Neuronal stem cell (in vitro differentiated cells): ENCODE measurements around the gene PSG7.
"Not testable (repeated sequence)": the region's sequence is repeated elsewhere in the genome, so short reads cannot be mapped to it uniquely, and the experiment has no call there.

Source experiments
- DNase-seq: peaks from one replicate; pipeline ENCODE4 v3.0.0-alpha.2; 2013; ENCODE audit warnings: low spot score
- H2AFZ ChIP-seq: one replicate; pipeline ENCODE4 v1.6.1; 2013; ENCODE audit warnings: mild to moderate bottlenecking, low read length, inconsistent platforms
- H2AK5ac ChIP-seq: 2 replicates; pipeline ENCODE4 v1.6.1; 2013; ENCODE audit warnings: low read depth, mild to moderate bottlenecking, inconsistent platforms, low read length, moderate library complexity, mixed read lengths
- H2BK120ac ChIP-seq: 2 replicates; pipeline ENCODE4 v1.6.1; 2013; ENCODE audit warnings: low read depth, mild to moderate bottlenecking, inconsistent platforms, low read length, moderate library complexity, mixed read lengths
- H2BK12ac ChIP-seq: one replicate; pipeline ENCODE4 v1.6.1; 2013; ENCODE audit warnings: low read length, inconsistent platforms
- H2BK15ac ChIP-seq: 2 replicates; pipeline ENCODE4 v1.6.1; 2013; ENCODE audit warnings: mild to moderate bottlenecking, low read length, inconsistent platforms, mixed read lengths
- H2BK5ac ChIP-seq: one replicate; pipeline ENCODE4 v1.6.1; 2013; ENCODE audit warnings: inconsistent platforms, mild to moderate bottlenecking, low read length, moderate library complexity
- H3K14ac ChIP-seq: one replicate; pipeline ENCODE4 v1.6.1; 2013; ENCODE audit warnings: low read length, inconsistent platforms
- H3K18ac ChIP-seq: 2 replicates; pipeline ENCODE4 v1.6.1; 2013; ENCODE audit warnings: low read length, inconsistent platforms
- H3K23ac ChIP-seq: 2 replicates; pipeline ENCODE4 v1.6.1; 2013; ENCODE audit warnings: low read depth, mild to moderate bottlenecking, mixed read lengths, low read length, inconsistent platforms; ENCODE audit not compliant: poor library complexity
- H3K27ac ChIP-seq: replicated peaks from 3 replicates; pipeline ENCODE4 v1.5.1; 2013; ENCODE audit warnings: low read length, inconsistent platforms
- H3K27me3 ChIP-seq, 3 experiments: 2 replicates each; pipeline ENCODE4 v1.6.1; 2013; ENCODE audit warnings: low read length in 3 of 3, mild to moderate bottlenecking in 2 of 3, inconsistent platforms in 1 of 3, low read depth in 1 of 3, mixed read lengths in 1 of 3, moderate library complexity in 1 of 3; ENCODE audit not compliant: control insufficient read depth in 3 of 3, insufficient read depth in 3 of 3
- H3K36me3 ChIP-seq, 2 donors: replicated peaks in 1 of 2; 2 replicates each; pipeline ENCODE4 v1.6.1; 2013; ENCODE audit warnings: low read length in 2 of 2; ENCODE audit not compliant: control insufficient read depth in 2 of 2, insufficient read depth in 2 of 2
- H3K4ac ChIP-seq: 2 replicates; pipeline ENCODE4 v1.6.1; 2013; ENCODE audit warnings: inconsistent platforms, mild to moderate bottlenecking, low read length, moderate library complexity
- H3K4me1 ChIP-seq, 2 donors: 1 replicate in 1 of 2; 2 replicates in 1 of 2; pipeline ENCODE4 v1.6.1; 2013; ENCODE audit warnings: low read length in 2 of 2, low read depth in 1 of 2; ENCODE audit not compliant: control insufficient read depth in 2 of 2, insufficient read depth in 1 of 2
- H3K4me2 ChIP-seq: one replicate; pipeline ENCODE4 v1.6.1; 2013; ENCODE audit warnings: mild to moderate bottlenecking, low read length, inconsistent platforms; ENCODE audit not compliant: insufficient read depth, poor library complexity, severe bottlenecking
- H3K4me3 ChIP-seq, 2 donors: 2 replicates each; pipeline ENCODE4 v1.5.1; 2013; ENCODE audit warnings: low read length in 2 of 2, mild to moderate bottlenecking in 2 of 2, inconsistent platforms in 1 of 2, moderate library complexity in 1 of 2
- H3K79me1 ChIP-seq: one replicate; pipeline ENCODE4 v1.6.1; 2013; ENCODE audit warnings: low read depth, mild to moderate bottlenecking, inconsistent platforms, low read length, moderate library complexity
- H3K9ac ChIP-seq: one replicate; pipeline ENCODE4 v1.6.1; 2013; ENCODE audit warnings: mild to moderate bottlenecking, low read depth, low read length, inconsistent platforms; ENCODE audit not compliant: poor library complexity
- H3K9me3 ChIP-seq, 2 donors: replicated peaks in 1 of 2; 2 replicates each; pipeline versions ENCODE3 to v1.6.1; 2013; ENCODE audit warnings: low read length in 2 of 2, mild to moderate bottlenecking in 2 of 2, inconsistent platforms in 1 of 2, low read depth in 1 of 2, mixed read lengths in 1 of 2, moderate library complexity in 1 of 2; ENCODE audit not compliant: control insufficient read depth in 2 of 2, insufficient read depth in 1 of 2
- H4K8ac ChIP-seq: one replicate; pipeline ENCODE4 v1.6.1; 2013; ENCODE audit warnings: low read depth, mild to moderate bottlenecking, inconsistent platforms, low read length, moderate library complexity
- H4K91ac ChIP-seq: one replicate; pipeline ENCODE4 v1.6.1; 2013; ENCODE audit warnings: low read length, low read depth, mild to moderate bottlenecking, inconsistent platforms; ENCODE audit not compliant: poor library complexity
- WGBS, 2 donors: extraction: QIAGEN DNeasy Blood & Tissue Kit; methylation state at CpG; one replicate each; pipeline ENCODE4 v1.1.7; 2013; ENCODE audit warnings: missing lambda C conversion rate in 2 of 2, mixed read lengths in 1 of 2; ENCODE audit not compliant: insufficient read length in 2 of 2, insufficient replicate concordance in 1 of 2; ENCODE audit errors: extremely low coverage in 2 of 2; 5-methylcytosine and 5-hydroxymethylcytosine counted together

Gene PSG7

DNA sequence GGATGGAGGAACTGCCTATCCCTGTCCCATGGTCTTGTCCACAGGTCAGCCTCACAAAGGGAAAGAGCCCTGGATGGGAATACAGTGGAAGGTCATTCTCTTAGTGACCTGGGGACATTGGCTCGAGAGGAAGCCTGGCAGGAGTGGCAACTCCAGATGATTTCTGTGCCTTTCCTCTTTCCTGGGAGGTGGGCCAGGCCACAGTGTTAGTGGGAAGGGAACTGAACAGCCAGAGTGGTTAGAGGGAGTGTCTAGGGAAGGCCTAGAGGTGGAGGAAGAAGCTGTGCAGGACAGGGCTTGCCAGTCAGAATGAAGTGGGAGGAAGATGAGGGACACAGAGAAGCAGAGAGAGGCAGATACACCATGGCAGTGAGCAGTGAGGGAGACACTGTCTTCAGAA lies 61.1 kb downstream of the PSG7 start:
- H4K91ac ChIP-seq, H2AFZ ChIP-seq, H3K9ac ChIP-seq, H2BK12ac ChIP-seq, H3K23ac ChIP-seq, H2BK15ac ChIP-seq, H3K4ac ChIP-seq, H3K9me3 ChIP-seq, H2BK5ac ChIP-seq, H3K14ac ChIP-seq, H4K8ac ChIP-seq, H2AK5ac ChIP-seq, DNase-seq, H3K18ac ChIP-seq, H3K4me1 ChIP-seq, H3K36me3 ChIP-seq, H3K27ac ChIP-seq, H3K4me2 ChIP-seq, H3K27me3 ChIP-seq, H3K4me3 ChIP-seq, H3K79me1 ChIP-seq, H2BK120ac ChIP-seq: not testable (repeated sequence)
- WGBS, 2 donors = no CpG with 5 or more reads among the region's 1 CpG

DNA sequence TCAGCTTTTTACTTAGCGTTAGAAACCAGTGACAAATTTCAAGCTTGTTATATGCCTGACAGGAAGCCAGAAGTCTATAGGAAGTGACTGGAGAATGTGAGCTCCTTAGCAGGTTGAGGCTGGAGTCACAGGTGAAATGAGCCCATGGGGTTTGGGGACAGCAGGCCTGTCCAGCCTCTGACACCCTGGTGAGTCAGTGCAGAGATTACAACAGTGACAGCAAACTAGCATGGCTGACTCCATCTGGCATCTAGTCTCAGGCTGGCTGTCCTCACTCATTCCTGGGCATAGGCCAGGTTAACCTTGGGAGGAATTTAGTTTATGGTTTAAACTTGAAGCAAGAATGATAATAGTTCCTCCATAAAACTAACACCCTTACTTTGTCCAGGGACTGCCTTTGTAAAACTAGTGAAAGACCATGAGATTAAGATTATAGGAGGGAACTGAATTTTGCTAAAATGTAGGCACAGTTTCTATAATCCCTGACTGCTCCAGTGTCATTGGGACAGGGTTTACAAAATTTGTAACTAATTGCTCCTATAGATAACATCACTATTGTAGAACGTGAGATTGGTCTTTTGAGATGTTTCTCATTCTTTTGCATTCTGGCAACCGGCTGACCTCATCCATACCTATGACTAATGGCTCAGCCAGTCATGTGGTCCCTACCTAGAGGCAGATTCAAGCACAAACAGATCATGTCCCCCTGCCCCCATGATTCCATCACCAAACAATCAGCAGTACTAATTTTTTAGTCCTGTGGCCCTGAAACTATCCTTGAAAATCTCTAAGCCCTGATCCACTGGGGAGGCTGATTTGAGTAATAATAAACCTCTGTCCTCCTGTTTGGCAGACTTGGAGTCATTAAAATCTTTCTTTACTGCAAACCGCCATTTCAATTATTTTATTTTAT lies 61.9 kb downstream of the PSG7 start:
- H3K4me2 ChIP-seq, H3K27me3 ChIP-seq, H3K4ac ChIP-seq, H4K91ac ChIP-seq, H2AK5ac ChIP-seq, H2BK5ac ChIP-seq, H3K9me3 ChIP-seq, H3K4me3 ChIP-seq, H3K18ac ChIP-seq, H3K14ac ChIP-seq, H3K4me1 ChIP-seq, H2BK15ac ChIP-seq, H2AFZ ChIP-seq, H3K23ac ChIP-seq, H3K36me3 ChIP-seq, H2BK120ac ChIP-seq, DNase-seq, H3K27ac ChIP-seq, H3K79me1 ChIP-seq, H4K8ac ChIP-seq, H3K9ac ChIP-seq, H2BK12ac ChIP-seq: not testable (repeated sequence)
- WGBS, 2 donors = no CpG with 5 or more reads among the region's 4 CpGs

DNA sequence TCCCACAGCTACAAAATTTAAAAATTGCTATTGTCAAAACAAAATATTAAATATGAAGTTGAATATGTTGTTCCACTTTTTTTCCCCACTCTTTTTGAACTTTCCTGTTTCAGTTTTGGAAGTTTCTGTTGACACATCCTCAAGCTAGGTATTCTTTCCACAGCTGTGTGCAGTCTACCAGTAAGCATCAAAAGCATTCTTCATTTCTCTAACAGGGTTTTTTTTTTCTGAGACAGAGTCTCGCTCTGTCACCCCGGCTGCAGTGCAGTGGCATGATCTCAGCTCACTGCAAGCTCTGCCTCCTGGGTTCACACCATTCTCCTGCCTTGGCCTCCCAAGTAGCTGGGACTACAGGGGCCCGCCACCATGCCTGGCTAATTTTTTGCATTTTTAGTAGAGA lies 62.9 kb downstream of the PSG7 start:
- H3K79me1 ChIP-seq, H2AK5ac ChIP-seq, H3K23ac ChIP-seq, H3K4me2 ChIP-seq, H3K27me3 ChIP-seq, H3K4me3 ChIP-seq, H3K9ac ChIP-seq, H3K9me3 ChIP-seq, H2AFZ ChIP-seq, H4K91ac ChIP-seq, H3K27ac ChIP-seq, H2BK120ac ChIP-seq, H3K14ac ChIP-seq, H2BK12ac ChIP-seq, H3K4ac ChIP-seq, H4K8ac ChIP-seq, H2BK5ac ChIP-seq, DNase-seq, H3K36me3 ChIP-seq, H3K18ac ChIP-seq, H2BK15ac ChIP-seq, H3K4me1 ChIP-seq: not testable (repeated sequence)
- WGBS, 2 donors = no CpG with 5 or more reads among the region's 3 CpGs
